ENCODE measurements around the gene GREB1.

DNA sequence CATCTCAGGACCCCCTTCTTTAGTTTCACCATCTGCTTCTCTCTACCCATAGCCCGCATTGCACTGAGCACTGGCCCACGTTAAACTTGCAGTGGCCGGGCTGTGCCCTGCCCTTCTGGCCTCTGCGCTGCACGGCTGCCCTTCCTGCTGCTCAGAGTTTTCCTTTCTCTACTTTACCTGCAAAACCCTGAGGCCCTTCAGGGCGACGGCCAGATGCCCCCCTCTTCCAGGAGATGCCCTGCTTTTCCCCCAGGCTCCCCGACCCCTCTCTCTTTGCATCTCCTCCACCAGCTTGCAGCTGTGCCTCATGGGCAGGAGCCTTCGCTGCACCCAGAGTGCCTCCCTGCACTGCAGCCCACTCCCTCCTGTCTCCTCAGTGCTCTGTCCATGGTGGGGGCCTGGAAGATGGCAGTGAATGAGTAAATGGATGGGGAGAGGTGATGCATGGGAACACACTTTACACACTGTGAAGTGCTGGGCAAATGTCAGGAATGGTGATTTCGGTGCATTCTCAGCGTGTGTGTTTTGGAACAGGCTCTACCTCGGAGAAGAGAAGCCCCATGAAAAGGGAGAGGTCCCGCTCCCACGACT is 82.3 kb downstream of the GREB1 start:
- TF ChIP-seq HHEX (CRISPR knock-in tag; IDR thresholded peaks at IDR 0.05) (no peak), ETV6 (CRISPR knock-in tag; conservative IDR thresholded peaks at IDR 0.05) (no peak), NR2F1 (CRISPR knock-in tag; IDR thresholded peaks at IDR 0.05) (no peak), NFIC (IDR thresholded peaks at IDR 0.05; ENCODE audit: low read length) (no peak)
- TF ChIP-seq, protein P1, sequence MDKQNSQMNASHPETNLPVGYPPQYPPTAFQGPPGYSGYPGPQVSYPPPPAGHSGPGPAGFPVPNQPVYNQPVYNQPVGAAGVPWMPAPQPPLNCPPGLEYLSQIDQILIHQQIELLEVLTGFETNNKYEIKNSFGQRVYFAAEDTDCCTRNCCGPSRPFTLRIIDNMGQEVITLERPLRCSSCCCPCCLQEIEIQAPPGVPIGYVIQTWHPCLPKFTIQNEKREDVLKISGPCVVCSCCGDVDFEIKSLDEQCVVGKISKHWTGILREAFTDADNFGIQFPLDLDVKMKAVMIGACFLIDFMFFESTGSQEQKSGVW (CRISPR knock-in tag; IDR thresholded peaks at IDR 0.05; ENCODE audit: borderline replicate concordance), result no peak
- TF ChIP-seq, protein P2, sequence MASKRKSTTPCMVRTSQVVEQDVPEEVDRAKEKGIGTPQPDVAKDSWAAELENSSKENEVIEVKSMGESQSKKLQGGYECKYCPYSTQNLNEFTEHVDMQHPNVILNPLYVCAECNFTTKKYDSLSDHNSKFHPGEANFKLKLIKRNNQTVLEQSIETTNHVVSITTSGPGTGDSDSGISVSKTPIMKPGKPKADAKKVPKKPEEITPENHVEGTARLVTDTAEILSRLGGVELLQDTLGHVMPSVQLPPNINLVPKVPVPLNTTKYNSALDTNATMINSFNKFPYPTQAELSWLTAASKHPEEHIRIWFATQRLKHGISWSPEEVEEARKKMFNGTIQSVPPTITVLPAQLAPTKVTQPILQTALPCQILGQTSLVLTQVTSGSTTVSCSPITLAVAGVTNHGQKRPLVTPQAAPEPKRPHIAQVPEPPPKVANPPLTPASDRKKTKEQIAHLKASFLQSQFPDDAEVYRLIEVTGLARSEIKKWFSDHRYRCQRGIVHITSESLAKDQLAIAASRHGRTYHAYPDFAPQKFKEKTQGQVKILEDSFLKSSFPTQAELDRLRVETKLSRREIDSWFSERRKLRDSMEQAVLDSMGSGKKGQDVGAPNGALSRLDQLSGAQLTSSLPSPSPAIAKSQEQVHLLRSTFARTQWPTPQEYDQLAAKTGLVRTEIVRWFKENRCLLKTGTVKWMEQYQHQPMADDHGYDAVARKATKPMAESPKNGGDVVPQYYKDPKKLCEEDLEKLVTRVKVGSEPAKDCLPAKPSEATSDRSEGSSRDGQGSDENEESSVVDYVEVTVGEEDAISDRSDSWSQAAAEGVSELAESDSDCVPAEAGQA (IDR thresholded peaks at IDR 0.05; ENCODE audit: low read depth), result no peak
- TF ChIP-seq, protein P2 (CRISPR knock-in tag; IDR thresholded peaks at IDR 0.05; ENCODE audit: borderline replicate concordance), result no peak

Measured in HepG2 (cell line).